Gastroesophageal sphincter (tissue), 3 donors: Measurements from ENCODE around the gene HBG2.

Source experiments
- POLR2A ChIP-seq, 2 donors: fragments of 450-650 bp; IDR thresholded peaks; one replicate each; pipeline ENCODE4 v1.6.1; 2017; ENCODE audit warnings: antibody characterized with exemption in 2 of 2, mild to moderate bottlenecking in 2 of 2, moderate library complexity in 1 of 2
- POLR2AphosphoS5 ChIP-seq: sonication (generic); formaldehyde crosslinking; IDR thresholded peaks from one replicate; pipeline ENCODE4 v1.6.1; 2017; ENCODE audit warnings: antibody characterized with exemption
- TF ChIP-seq, protein P1 (sequence below), 4 experiments: fragments of 200-600 bp in 2 of 4; fragments of 450-650 bp in 2 of 4; sonication (generic) in 1 of 4; IDR thresholded peaks; one replicate each; pipeline ENCODE4 v1.5.1; 2017 to 2019; ENCODE audit warnings: antibody characterized with exemption in 4 of 4, mild to moderate bottlenecking in 2 of 4, moderate library complexity in 2 of 4

DNA sequence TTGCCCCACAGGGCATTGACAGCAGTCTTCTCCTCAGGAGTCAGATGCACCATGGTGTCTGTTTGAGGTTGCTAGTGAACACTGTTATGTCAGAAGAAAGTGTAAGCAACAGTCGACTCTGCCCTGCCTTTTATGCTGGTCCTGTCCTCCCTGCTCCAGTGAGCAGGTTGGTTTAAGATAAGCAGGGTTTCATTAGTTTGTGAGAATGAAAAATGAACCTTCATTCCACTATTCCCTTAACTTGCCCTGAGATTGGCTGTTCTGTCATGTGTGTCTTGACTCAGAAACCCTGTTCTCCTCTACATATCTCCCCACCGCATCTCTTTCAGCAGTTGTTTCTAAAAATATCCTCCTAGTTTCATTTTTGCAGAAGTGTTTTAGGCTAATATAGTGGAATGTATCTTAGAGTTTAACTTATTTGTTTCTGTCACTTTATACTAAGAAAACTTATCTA lies 20.2 kb downstream of the HBG2 start, which contains the start of gene HBD:
- TF ChIP-seq, protein P1, sequence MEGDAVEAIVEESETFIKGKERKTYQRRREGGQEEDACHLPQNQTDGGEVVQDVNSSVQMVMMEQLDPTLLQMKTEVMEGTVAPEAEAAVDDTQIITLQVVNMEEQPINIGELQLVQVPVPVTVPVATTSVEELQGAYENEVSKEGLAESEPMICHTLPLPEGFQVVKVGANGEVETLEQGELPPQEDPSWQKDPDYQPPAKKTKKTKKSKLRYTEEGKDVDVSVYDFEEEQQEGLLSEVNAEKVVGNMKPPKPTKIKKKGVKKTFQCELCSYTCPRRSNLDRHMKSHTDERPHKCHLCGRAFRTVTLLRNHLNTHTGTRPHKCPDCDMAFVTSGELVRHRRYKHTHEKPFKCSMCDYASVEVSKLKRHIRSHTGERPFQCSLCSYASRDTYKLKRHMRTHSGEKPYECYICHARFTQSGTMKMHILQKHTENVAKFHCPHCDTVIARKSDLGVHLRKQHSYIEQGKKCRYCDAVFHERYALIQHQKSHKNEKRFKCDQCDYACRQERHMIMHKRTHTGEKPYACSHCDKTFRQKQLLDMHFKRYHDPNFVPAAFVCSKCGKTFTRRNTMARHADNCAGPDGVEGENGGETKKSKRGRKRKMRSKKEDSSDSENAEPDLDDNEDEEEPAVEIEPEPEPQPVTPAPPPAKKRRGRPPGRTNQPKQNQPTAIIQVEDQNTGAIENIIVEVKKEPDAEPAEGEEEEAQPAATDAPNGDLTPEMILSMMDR (IDR thresholded peaks at IDR 0.05): no peak
- TF ChIP-seq POLR2A (IDR thresholded peaks at IDR 0.05) (no peak), POLR2AphosphoS5 (no peak)
